ENCODE results near the gene ACLY.

ACLY gene

DNA sequence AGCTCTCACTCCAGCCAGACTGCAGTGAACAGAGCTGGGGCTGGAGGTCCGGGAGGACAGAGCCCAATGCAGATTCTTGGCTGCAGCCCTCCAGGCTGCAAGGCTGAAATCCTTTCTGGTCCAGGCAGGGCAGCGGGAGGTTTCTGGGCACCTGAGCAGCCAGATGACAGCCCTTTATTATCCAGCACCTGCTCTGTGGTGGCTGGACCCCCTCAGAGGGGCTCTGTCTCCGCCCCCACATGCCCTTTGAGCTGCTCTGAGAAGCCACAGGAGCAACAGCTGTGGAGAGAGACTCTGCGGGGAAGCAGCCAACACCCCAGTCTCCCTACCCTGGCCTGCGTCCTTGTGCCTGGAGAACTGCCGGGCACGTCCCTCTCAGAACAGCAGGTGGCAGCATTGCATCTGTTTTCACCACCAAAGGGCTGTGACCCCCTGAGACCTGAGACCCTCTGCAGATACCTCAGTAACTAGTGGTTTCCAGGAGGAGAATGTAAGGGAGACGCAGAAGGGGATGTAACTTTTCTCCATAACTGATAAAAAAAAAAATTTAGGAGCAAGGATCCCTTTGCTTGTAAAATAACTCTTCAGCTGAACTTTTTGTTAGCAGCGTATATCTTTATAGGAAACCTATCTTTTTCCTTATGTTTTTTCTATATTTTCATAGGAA is 44.1 kb upstream of the ACLY start:
- TF ChIP-seq, protein P1, sequence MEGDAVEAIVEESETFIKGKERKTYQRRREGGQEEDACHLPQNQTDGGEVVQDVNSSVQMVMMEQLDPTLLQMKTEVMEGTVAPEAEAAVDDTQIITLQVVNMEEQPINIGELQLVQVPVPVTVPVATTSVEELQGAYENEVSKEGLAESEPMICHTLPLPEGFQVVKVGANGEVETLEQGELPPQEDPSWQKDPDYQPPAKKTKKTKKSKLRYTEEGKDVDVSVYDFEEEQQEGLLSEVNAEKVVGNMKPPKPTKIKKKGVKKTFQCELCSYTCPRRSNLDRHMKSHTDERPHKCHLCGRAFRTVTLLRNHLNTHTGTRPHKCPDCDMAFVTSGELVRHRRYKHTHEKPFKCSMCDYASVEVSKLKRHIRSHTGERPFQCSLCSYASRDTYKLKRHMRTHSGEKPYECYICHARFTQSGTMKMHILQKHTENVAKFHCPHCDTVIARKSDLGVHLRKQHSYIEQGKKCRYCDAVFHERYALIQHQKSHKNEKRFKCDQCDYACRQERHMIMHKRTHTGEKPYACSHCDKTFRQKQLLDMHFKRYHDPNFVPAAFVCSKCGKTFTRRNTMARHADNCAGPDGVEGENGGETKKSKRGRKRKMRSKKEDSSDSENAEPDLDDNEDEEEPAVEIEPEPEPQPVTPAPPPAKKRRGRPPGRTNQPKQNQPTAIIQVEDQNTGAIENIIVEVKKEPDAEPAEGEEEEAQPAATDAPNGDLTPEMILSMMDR (IDR thresholded peaks at IDR 0.05; ENCODE audit: control insufficient read depth, extremely low read depth, insufficient read depth) = peak; percentile 95
- DNase-seq (ENCODE audit: low read depth) = no peak
- H3K4me3 ChIP-seq (ENCODE audit: low read depth, low read length) = no peak overlapping the region

DNA sequence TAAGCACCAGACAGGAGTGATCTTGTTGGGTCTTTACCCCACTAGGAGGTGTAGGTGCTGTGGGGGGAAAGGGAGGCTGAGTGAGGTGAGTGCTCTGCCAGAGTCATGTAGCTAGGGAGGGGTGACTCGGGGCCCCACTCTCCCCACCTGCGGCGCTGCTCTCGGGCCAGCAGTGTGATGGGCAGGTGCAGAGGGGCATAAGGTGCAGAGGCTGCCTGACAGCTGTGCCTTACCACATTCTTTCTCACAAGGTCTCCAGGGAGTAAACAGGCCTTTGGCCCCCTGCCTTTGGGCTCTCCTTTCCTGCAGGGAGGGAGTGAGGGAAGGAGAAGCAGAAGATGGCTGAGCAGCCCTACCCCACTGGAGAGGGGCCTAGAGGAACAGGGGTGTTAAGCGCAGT is 43.4 kb upstream of the ACLY start:
- no peak overlapping the region for H3K4me3 ChIP-seq (ENCODE audit: low read depth, low read length)
- DNase-seq (ENCODE audit: low read depth) = no peak
- TF ChIP-seq, protein P1 (IDR thresholded peaks at IDR 0.05; ENCODE audit: control insufficient read depth, extremely low read depth, insufficient read depth) = no peak

GRCh38 chr17:41959336-41960095 is 40.8 kb upstream of the ACLY start:
- no peak for DNase-seq (ENCODE audit: low read depth)
- TF ChIP-seq, protein P1 (IDR thresholded peaks at IDR 0.05; ENCODE audit: control insufficient read depth, extremely low read depth, insufficient read depth) = peak; percentile 33
- no peak overlapping the region for H3K4me3 ChIP-seq (ENCODE audit: low read depth, low read length)

GRCh38 chr17:41959030-41959335 is 40.2 kb upstream of the ACLY start:
- TF ChIP-seq, protein P1 (IDR thresholded peaks at IDR 0.05; ENCODE audit: control insufficient read depth, extremely low read depth, insufficient read depth) = no peak
- H3K4me3 ChIP-seq (ENCODE audit: low read depth, low read length) = no peak overlapping the region
- DNase-seq (ENCODE audit: low read depth) = no peak

GRCh38 chr17:41957869-41958439 is 39.2 kb upstream of the ACLY start:
- no peak overlapping the region for H3K4me3 ChIP-seq (ENCODE audit: low read depth, low read length)

GRCh38 chr17:41957031-41957868 is 38.5 kb upstream of the ACLY start:
- H3K4me3 ChIP-seq (ENCODE audit: low read depth, low read length) = no peak overlapping the region
- TF ChIP-seq, protein P1 (IDR thresholded peaks at IDR 0.05; ENCODE audit: control insufficient read depth, extremely low read depth, insufficient read depth) = no peak
- no peak for DNase-seq (ENCODE audit: low read depth)

More at GRCh38 chr17:41957869-41958439, 39.2 kb upstream of the ACLY start:
- TF ChIP-seq, protein P1 (IDR thresholded peaks at IDR 0.05; ENCODE audit: control insufficient read depth, extremely low read depth, insufficient read depth) = no peak
- no peak for DNase-seq (ENCODE audit: low read depth)
